Neural crest cell (in vitro differentiated cells): Measurements from ENCODE around the gene TYK2. TPM values are rescaled to one million over a fixed set of nuclear protein-coding genes. Genes with fewer than 3 reads are reported as not detected.

ENCODE experiments used
- DNase-seq: peaks from one replicate; pipeline ENCODE4 v3.0.0; 2021; ENCODE audit warnings: low read depth, mixed read lengths, low spot score
- H3K27ac Mint-ChIP-seq: one replicate; pipeline ENCODE4 v1.8.0; 2021; ENCODE audit warnings: mild to moderate bottlenecking, mixed read lengths; ENCODE audit not compliant: unreplicated experiment
- H3K27me3 Mint-ChIP-seq: 2 replicates; pipeline ENCODE4 v1.8.0; 2021; ENCODE audit warnings: low read depth, mild to moderate bottlenecking, mixed read lengths
- H3K36me3 Mint-ChIP-seq: 2 replicates; pipeline ENCODE4 v1.8.0; 2021; ENCODE audit warnings: low read depth, mild to moderate bottlenecking, mixed read lengths
- H3K4me1 Mint-ChIP-seq: 2 replicates; pipeline ENCODE4 v1.8.0; 2021; ENCODE audit warnings: mixed read lengths
- H3K4me3 Mint-ChIP-seq: one replicate; pipeline ENCODE4 v1.8.0; 2021; ENCODE audit warnings: mild to moderate bottlenecking, mixed read lengths
- H3K9me3 Mint-ChIP-seq: 2 replicates; pipeline ENCODE4 v1.8.0; 2021; ENCODE audit warnings: mixed read lengths
- CTCF ChIP-seq: fragments of 200-600 bp; sonication (generic); conservative IDR thresholded peaks from 2 replicates; pipeline ENCODE4 v1.5.0; 2021; ENCODE audit warnings: antibody characterized with exemption, mild to moderate bottlenecking
- total RNA-seq: library from RNA; stranded (reverse); gene quantifications from 2 replicates; pipeline ENCODE4 v1.2.1, GENCODE V29; 2021

The TYK2 gene
- total RNA-seq, 1 donor from 2014 or later, result 103 TPM

- Mint-ChIP-seq H3K27ac (no peak overlapping the region), H3K4me1 (peaks cover 3% of the 10 kb centered on the region), H3K36me3 (peaks cover 5% of the 10 kb centered on the region), H3K27me3 (no peaks in the 10 kb centered on the region), H3K9me3 (no peaks in the 10 kb centered on the region), H3K4me3 (no peak overlapping the region)
- no peak for TF ChIP-seq CTCF
- no peak for DNase-seq
Observed at GRCh38 chr19:10320602-10321416, 59.6 kb downstream of the TYK2 start.

- no peaks in the 10 kb centered on the region for H3K9me3 Mint-ChIP-seq
- H3K4me1 Mint-ChIP-seq, result peaks cover 19% of the 10 kb centered on the region
Observed at GRCh38 chr19:10318807-10319682, 61.3 kb downstream of the TYK2 start.

GRCh38 chr19:10317857-10318462 lies 62.4 kb downstream of the TYK2 start:
- no peak overlapping the region for H3K27ac Mint-ChIP-seq
- no peak for TF ChIP-seq CTCF
- no peaks in the 10 kb centered on the region for H3K27me3 Mint-ChIP-seq
- no peaks in the 10 kb centered on the region for H3K9me3 Mint-ChIP-seq
- H3K36me3 Mint-ChIP-seq, result peaks cover 5% of the 10 kb centered on the region
- peaks cover 19% of the 10 kb centered on the region for H3K4me1 Mint-ChIP-seq
- no peak for DNase-seq
- H3K4me3 Mint-ChIP-seq, result no peak overlapping the region

More at GRCh38 chr19:10318807-10319682, 61.3 kb downstream of the TYK2 start:
- Mint-ChIP-seq H3K4me3 (no peak overlapping the region), H3K36me3 (peaks cover 5% of the 10 kb centered on the region), H3K27ac (no peak overlapping the region), H3K27me3 (no peaks in the 10 kb centered on the region)
- TF ChIP-seq CTCF, result no peak
- no peak for DNase-seq

- no peak for DNase-seq
- TF ChIP-seq CTCF, result no peak
- Mint-ChIP-seq H3K36me3 (peaks cover 5% of the 10 kb centered on the region), H3K4me1 (peaks cover 19% of the 10 kb centered on the region), H3K4me3 (peak overlapping the region; percentile 65), H3K27ac (no peak overlapping the region), H3K9me3 (no peaks in the 10 kb centered on the region), H3K27me3 (no peaks in the 10 kb centered on the region)
Observed at GRCh38 chr19:10317045-10317856, 63.1 kb downstream of the TYK2 start.
